IMR-90 (cell line): ENCODE results near the gene TMEM144. TPM values are rescaled to one million over a fixed set of nuclear protein-coding genes. Genes with fewer than 3 reads are reported as not detected.

Experiments used
- polyA plus RNA-seq, 3 experiments: library from polyadenylated mRNA; depleted of rRNA; stranded (reverse); fragments of >200 nt; gene quantifications; 2 replicates each; pipeline ENCODE4 v1.2.3, GENCODE V29; 2012; ENCODE audit warnings: low replicate concordance in 1 of 3
- total RNA-seq: library from RNA; depleted of rRNA; stranded (reverse); fragments of >200 nt; gene quantifications from 2 replicates; pipeline ENCODE4 v1.2.3, GENCODE V29; 2012; rRNA removed

The TMEM144 gene
- total and polyA plus RNA-seq, 2 of the 4 experiments (the other 2 are of a cell fraction): 0.58 to 2.2 TPM

Other genes with a start within 250 kb of the TMEM144 start
- gene GASK1B, start 37.5 kb upstream of the TMEM144 start, total RNA-seq: 4.1 and 6.7 TPM in 2 replicates
- gene GASK1B, start 37.5 kb upstream of the TMEM144 start, polyA plus RNA-seq (2012; rRNA removed): 4.5 and 5.4 TPM in 2 replicates